Transverse colon (tissue), 4 donors: Measurements from ENCODE around the gene GPR33.

Experiments
- CTCF ChIP-seq, 5 experiments: fragments of 200-600 bp in 3 of 5; fragments of 450-650 bp in 2 of 5; sonication (generic) in 3 of 5; IDR thresholded peaks; 1 replicate in 2 of 5; 2 replicates in 3 of 5; pipeline ENCODE4 v1.5.1; 2016 to 2017; ENCODE audit warnings: antibody characterized with exemption in 5 of 5, inconsistent platforms in 3 of 5, mild to moderate bottlenecking in 2 of 5, moderate library complexity in 1 of 5
- EP300 ChIP-seq: sonication (generic); formaldehyde crosslinking; IDR thresholded peaks from one replicate; pipeline ENCODE4 v1.6.1; 2017; ENCODE audit warnings: antibody characterized with exemption, low read depth
- POLR2A ChIP-seq: fragments of 450-650 bp; IDR thresholded peaks from one replicate; pipeline ENCODE4 v1.6.1; 2016; ENCODE audit warnings: antibody characterized with exemption, mild to moderate bottlenecking, moderate library complexity
- POLR2AphosphoS5 ChIP-seq, 3 donors: sonication (generic); formaldehyde crosslinking; IDR thresholded peaks; one replicate each; pipeline ENCODE4 v1.6.1; 2016; ENCODE audit warnings: antibody characterized with exemption in 3 of 3

- TF ChIP-seq CTCF (IDR thresholded peaks at IDR 0.05) (peak; percentile 62 to 78 (median 68)), POLR2A (no peak), POLR2AphosphoS5 (IDR thresholded peaks at IDR 0.05) (no peak), EP300 (no peak)
These were observed 22.4 kb upstream of the GPR33 start for GRCh38 chr14:31510222-31510621.
